ENCODE results near the gene SLFNL1.

Gene SLFNL1

GRCh38 chr1:41021526-41022308 lies at the start of gene SLFNL1:
Gene SLFNL1, minus strand, starts transcription at chr1:41021725. Its CDS starts 1,065 bp downstream, at chr1:41020660.
- DNase-seq (ENCODE audit: low read depth, low spot score): peak; percentile 65

GRCh38 chr1:41056907-41057306 lies 35.4 kb upstream of the SLFNL1 start:
- peak; percentile 72 for DNase-seq (ENCODE audit: low read depth, low spot score)

GRCh38 chr1:41053316-41053715 lies 31.8 kb upstream of the SLFNL1 start:
- DNase-seq (ENCODE audit: low read depth, low spot score): peak; percentile 22

GRCh38 chr1:41051022-41051421 lies 29.5 kb upstream of the SLFNL1 start:
- DNase-seq (ENCODE audit: low read depth, low spot score): no peak

- DNase-seq (ENCODE audit: low read depth, low spot score): no peak
Measured at GRCh38 chr1:41048540-41048939, 27.0 kb upstream of the SLFNL1 start.

GRCh38 chr1:41046347-41046775 lies 24.8 kb upstream of the SLFNL1 start:
- DNase-seq (ENCODE audit: low read depth, low spot score): no peak

- no peak for DNase-seq (ENCODE audit: low read depth, low spot score)
Measured at GRCh38 chr1:41045740-41046139, 24.2 kb upstream of the SLFNL1 start.

GRCh38 chr1:41044187-41044586 lies 22.7 kb upstream of the SLFNL1 start:
- DNase-seq (ENCODE audit: low read depth, low spot score): no peak

- no peak for DNase-seq (ENCODE audit: low read depth, low spot score)
Measured at GRCh38 chr1:41041614-41042270, 20.2 kb upstream of the SLFNL1 start.

GRCh38 chr1:41038110-41038509 lies 16.6 kb upstream of the SLFNL1 start:
- no peak for DNase-seq (ENCODE audit: low read depth, low spot score)

GRCh38 chr1:41037116-41037903 lies 15.8 kb upstream of the SLFNL1 start:
- no peak for DNase-seq (ENCODE audit: low read depth, low spot score)

GRCh38 chr1:41033272-41033671 lies 11.7 kb upstream of the SLFNL1 start:
- DNase-seq (ENCODE audit: low read depth, low spot score): no peak

- no peak for DNase-seq (ENCODE audit: low read depth, low spot score)
Measured at GRCh38 chr1:41032147-41032546, 10.6 kb upstream of the SLFNL1 start.

- no peak for DNase-seq (ENCODE audit: low read depth, low spot score)
Measured at GRCh38 chr1:41030872-41031616, 9.5 kb upstream of the SLFNL1 start.

GRCh38 chr1:41028034-41028642 lies 6.6 kb upstream of the SLFNL1 start:
- no peak for DNase-seq (ENCODE audit: low read depth, low spot score)

- no peak for DNase-seq (ENCODE audit: low read depth, low spot score)
Measured at GRCh38 chr1:41025979-41026819, 4.7 kb upstream of the SLFNL1 start.

GRCh38 chr1:41024953-41025352 lies 3.4 kb upstream of the SLFNL1 start:
- peak; percentile 69 for DNase-seq (ENCODE audit: low read depth, low spot score)

- no peak for DNase-seq (ENCODE audit: low read depth, low spot score)
Measured at GRCh38 chr1:41023279-41023990, 1.9 kb upstream of the SLFNL1 start.

GRCh38 chr1:41022424-41022823 lies 899 bp upstream of the SLFNL1 start:
- no peak for DNase-seq (ENCODE audit: low read depth, low spot score)

GRCh38 chr1:41020654-41021053 lies 871 bp downstream of the SLFNL1 start:
- no peak for DNase-seq (ENCODE audit: low read depth, low spot score)

Data from ELF-1 (cell line).